Karpas-422 (cell line): ENCODE results near the gene CFAP99. TPM values are rescaled to one million over a fixed set of nuclear protein-coding genes. Genes with fewer than 3 reads are reported as not detected.
A peak's percentile ranks its signal among the peaks of the same experiment; 100 is the strongest.

Source experiments
- DNase-seq: peaks from one replicate; pipeline ENCODE4 v3.0.0-alpha.2; 2015
- H2AFZ ChIP-seq: fragments of 200-600 bp; sonication (generic); 2 replicates; pipeline ENCODE4 v1.6.1; 2014; ENCODE audit warnings: antibody characterized with exemption, low read length, mixed read lengths
- H3K27ac ChIP-seq: fragments of 200-600 bp; sonication (generic); 2 replicates; pipeline ENCODE4 v1.5.1; 2014; ENCODE audit warnings: mild to moderate bottlenecking, low read length, moderate library complexity
- H3K27me3 ChIP-seq: fragments of 200-600 bp; sonication (generic); 2 replicates; pipeline ENCODE4 v1.6.1; 2014; ENCODE audit warnings: low read length, mixed read lengths
- H3K36me3 ChIP-seq: fragments of 200-600 bp; sonication (generic); 2 replicates; pipeline ENCODE4 v1.6.1; 2014; ENCODE audit warnings: low read length, mixed read lengths; ENCODE audit not compliant: insufficient read depth
- H3K4me1 ChIP-seq: fragments of 200-600 bp; sonication (generic); 2 replicates; pipeline ENCODE4 v1.6.1; 2014; ENCODE audit warnings: mild to moderate bottlenecking, low read length, mixed read lengths
- H3K4me2 ChIP-seq: fragments of 200-600 bp; sonication (generic); 2 replicates; pipeline ENCODE4 v1.6.1; 2014; ENCODE audit warnings: low read length, low read depth, mild to moderate bottlenecking; ENCODE audit not compliant: poor library complexity, severe bottlenecking
- H3K4me3 ChIP-seq: fragments of 200-600 bp; sonication (generic); 2 replicates; pipeline ENCODE4 v1.5.1; 2014; ENCODE audit warnings: mild to moderate bottlenecking, antibody characterized with exemption, low read length, mixed read lengths
- H3K79me2 ChIP-seq: fragments of 200-600 bp; sonication (generic); 2 replicates; pipeline ENCODE4 v1.6.1; 2014; ENCODE audit warnings: mild to moderate bottlenecking, low read length, mixed read lengths
- H3K9ac ChIP-seq: fragments of 200-600 bp; sonication (generic); 2 replicates; pipeline ENCODE4 v1.6.0; 2014; ENCODE audit warnings: low read length
- H3K9me2 ChIP-seq: fragments of 200-600 bp; sonication (generic), shearing (Covaris generic); replicated peaks from 2 replicates; pipeline ENCODE4 v1.6.0; 2014; ENCODE audit warnings: mild to moderate bottlenecking, low read length, moderate library complexity; ENCODE audit not compliant: insufficient read depth
- H3K9me3 ChIP-seq: fragments of 300-700, 200-600 bp; sonication (generic); 2 replicates; pipeline ENCODE4 v1.6.1; 2014; ENCODE audit warnings: low read length, mixed read lengths
- H4K20me1 ChIP-seq: fragments of 200-600 bp; sonication (generic); 2 replicates; pipeline ENCODE4 v1.6.1; 2014; ENCODE audit warnings: mild to moderate bottlenecking, antibody characterized with exemption, low read length, low read depth; ENCODE audit not compliant: insufficient read depth
- total RNA-seq: library from RNA; depleted of rRNA; stranded (reverse); fragments of >200 nt; shearing (Covaris generic); gene quantifications from 2 replicates; pipeline ENCODE4 v1.2.3, GENCODE V29; 2014; ENCODE audit warnings: low replicate concordance

Gene CFAP99
- total RNA-seq, 1 experiment from 2014 or later, result 0.67 TPM

- Histone ChIP-seq H3K9me2 (no peaks in the 10 kb centered on the region), H3K4me2 (peak overlapping the region; percentile 45), H3K9ac (peak overlapping the region; percentile 32; the same call in 1 of the 2 replicates), H3K4me3 (peak overlapping the region; percentile 24; the same call in 1 of the 2 replicates), H3K4me1 (peaks cover 24% of the 10 kb centered on the region), H3K27ac (no peak overlapping the region), H3K9me3 (no peaks in the 10 kb centered on the region), H3K27me3 (no peaks in the 10 kb centered on the region), H4K20me1 (no peaks in the 10 kb centered on the region), H3K36me3 (no peaks in the 10 kb centered on the region), H2AFZ (peak overlapping the region; percentile 10; the same call in 1 of the 2 replicates), H3K79me2 (no peaks in the 10 kb centered on the region)
- DNase-seq, result no peak
Measured at GRCh38 chr4:2411786-2412510, 6.8 kb upstream of the CFAP99 start.

DNA sequence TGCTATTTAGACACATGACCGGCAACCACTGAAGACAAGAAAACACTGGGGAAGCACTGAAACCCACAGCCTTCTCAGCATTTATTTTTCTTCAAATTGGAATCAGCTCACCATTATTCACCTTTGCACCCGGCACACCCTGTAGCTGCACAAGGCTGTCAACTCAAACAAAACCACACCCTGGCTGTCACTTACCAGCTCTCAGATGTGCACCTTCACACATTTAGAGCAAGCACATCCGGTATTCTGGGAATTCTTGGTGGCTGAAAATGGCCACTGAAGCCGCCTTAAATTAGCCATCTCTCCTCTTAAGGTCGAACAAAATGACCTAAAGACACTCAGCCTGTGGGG lies 6.2 kb upstream of the CFAP99 start:
- Histone ChIP-seq H3K4me2 (peak overlapping the region; percentile 45), H3K9me3 (no peaks in the 10 kb centered on the region), H3K9ac (peak overlapping the region; percentile 32), H3K27me3 (no peaks in the 10 kb centered on the region), H2AFZ (peak overlapping the region; percentile 27; the same call in 1 of the 2 replicates), H3K27ac (no peak overlapping the region), H3K4me1 (peaks cover 24% of the 10 kb centered on the region), H3K9me2 (no peaks in the 10 kb centered on the region), H4K20me1 (no peaks in the 10 kb centered on the region), H3K4me3 (peak overlapping the region; percentile 24; the same call in 1 of the 2 replicates), H3K79me2 (no peaks in the 10 kb centered on the region), H3K36me3 (no peaks in the 10 kb centered on the region)
- DNase-seq, result no peak

GRCh38 chr4:2412885-2413716 lies 5.7 kb upstream of the CFAP99 start:
- H3K79me2 ChIP-seq, result no peaks in the 10 kb centered on the region
- peak overlapping the region; percentile 32 for H3K9ac ChIP-seq
- peak overlapping the region; percentile 24; the same call in 1 of the 2 replicates for H3K4me3 ChIP-seq
- peak; percentile 60 for DNase-seq
- H3K36me3 ChIP-seq, result no peaks in the 10 kb centered on the region
- no peaks in the 10 kb centered on the region for H3K9me2 ChIP-seq
- peak overlapping the region; percentile 45 for H3K4me2 ChIP-seq
- no peaks in the 10 kb centered on the region for H3K27me3 ChIP-seq
- peaks cover 24% of the 10 kb centered on the region for H3K4me1 ChIP-seq
- H4K20me1 ChIP-seq, result no peaks in the 10 kb centered on the region
- no peaks in the 10 kb centered on the region for H3K9me3 ChIP-seq
- H3K27ac ChIP-seq, result no peak overlapping the region
- peak overlapping the region; percentile 27; the same call in 1 of the 2 replicates for H2AFZ ChIP-seq

- Histone ChIP-seq H3K36me3 (no peaks in the 10 kb centered on the region), H2AFZ (no peak overlapping the region), H3K79me2 (no peaks in the 10 kb centered on the region)
Measured at GRCh38 chr4:2413821-2414610, 4.7 kb upstream of the CFAP99 start.

DNA sequence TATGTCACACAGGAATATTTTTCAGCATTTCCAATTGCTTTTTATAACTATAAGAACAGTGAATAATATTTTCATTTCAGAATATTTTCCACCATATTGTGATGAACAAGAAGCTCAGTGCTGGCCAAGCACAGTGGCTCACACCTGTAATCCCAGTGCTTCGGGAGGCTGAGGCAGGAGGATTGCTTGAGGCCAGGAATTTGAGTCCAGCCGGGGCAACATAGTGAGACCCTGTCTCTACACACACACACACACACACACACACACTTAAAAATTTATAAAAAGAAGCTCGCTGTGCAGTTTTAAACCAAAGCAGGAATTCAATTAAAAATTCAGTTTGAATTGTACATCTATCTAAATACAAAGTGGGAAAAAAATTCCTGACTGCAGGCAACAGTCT lies 3.5 kb upstream of the CFAP99 start:
- DNase-seq, result no peak
- Histone ChIP-seq H3K9me3 (no peaks in the 10 kb centered on the region), H3K4me3 (no peak overlapping the region), H3K9ac (no peak overlapping the region), H3K9me2 (no peaks in the 10 kb centered on the region), H3K79me2 (no peaks in the 10 kb centered on the region), H3K36me3 (no peaks in the 10 kb centered on the region), H3K27ac (no peak overlapping the region), H4K20me1 (no peaks in the 10 kb centered on the region), H2AFZ (no peak overlapping the region), H3K4me1 (peaks cover 33% of the 10 kb centered on the region), H3K4me2 (no peak overlapping the region), H3K27me3 (no peaks in the 10 kb centered on the region)

More at GRCh38 chr4:2413821-2414610, 4.7 kb upstream of the CFAP99 start:
- no peaks in the 10 kb centered on the region for H3K27me3 ChIP-seq
- no peaks in the 10 kb centered on the region for H3K9me2 ChIP-seq
- no peak overlapping the region for H3K4me3 ChIP-seq
- no peak overlapping the region for H3K9ac ChIP-seq
- DNase-seq, result no peak
- H3K4me2 ChIP-seq, result no peak overlapping the region
- no peaks in the 10 kb centered on the region for H3K9me3 ChIP-seq
- no peak overlapping the region for H3K27ac ChIP-seq
- H3K4me1 ChIP-seq, result peaks cover 27% of the 10 kb centered on the region
- H4K20me1 ChIP-seq, result no peaks in the 10 kb centered on the region

GRCh38 chr4:2415881-2416563 lies 2.7 kb upstream of the CFAP99 start:
- H4K20me1 ChIP-seq, result no peaks in the 10 kb centered on the region
- DNase-seq, result no peak
- no peaks in the 10 kb centered on the region for H3K9me2 ChIP-seq
- no peak overlapping the region for H2AFZ ChIP-seq
- no peak overlapping the region for H3K9ac ChIP-seq
- no peaks in the 10 kb centered on the region for H3K9me3 ChIP-seq
- H3K4me2 ChIP-seq, result no peak overlapping the region
- no peaks in the 10 kb centered on the region for H3K27me3 ChIP-seq
- no peak overlapping the region for H3K4me3 ChIP-seq
- peaks cover 33% of the 10 kb centered on the region for H3K4me1 ChIP-seq
- no peak overlapping the region for H3K27ac ChIP-seq
- H3K79me2 ChIP-seq, result no peaks in the 10 kb centered on the region
- no peaks in the 10 kb centered on the region for H3K36me3 ChIP-seq

DNA sequence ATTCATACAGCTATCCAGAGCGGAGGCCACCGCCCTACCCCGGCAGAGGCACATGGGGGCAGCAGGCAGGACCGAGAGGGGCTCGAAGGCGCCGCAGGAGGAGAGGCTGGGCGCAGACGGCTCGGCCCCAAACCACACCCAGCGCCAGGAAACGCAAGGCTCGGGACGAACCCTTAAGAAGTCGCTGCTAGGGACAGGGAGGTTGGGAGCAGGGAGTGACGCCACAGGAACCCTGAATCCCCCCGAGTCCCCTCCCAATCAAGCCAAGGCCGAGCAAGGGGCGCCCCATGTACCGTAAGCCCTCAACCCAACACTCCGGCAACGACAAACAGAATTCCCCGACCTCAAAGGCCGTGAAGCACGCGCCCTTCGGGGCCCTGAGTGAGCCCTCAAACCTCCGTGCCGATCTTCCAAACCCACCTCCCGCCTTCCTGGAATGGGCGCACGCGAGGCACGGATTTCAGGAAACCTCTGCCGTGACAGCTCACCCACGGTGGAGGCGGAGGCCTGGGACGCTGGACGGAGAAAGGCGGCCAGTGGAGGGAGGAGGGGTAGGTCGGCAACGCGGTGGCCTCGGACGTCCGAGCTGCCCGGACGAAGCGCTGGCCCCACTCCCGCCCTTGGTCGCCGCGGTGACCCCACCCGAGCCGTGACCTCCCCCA lies 2.1 kb upstream of the CFAP99 start:
- no peaks in the 10 kb centered on the region for H3K9me2 ChIP-seq
- H3K9ac ChIP-seq, result no peak overlapping the region
- H3K27me3 ChIP-seq, result no peaks in the 10 kb centered on the region
- H4K20me1 ChIP-seq, result no peaks in the 10 kb centered on the region
- H3K4me3 ChIP-seq, result no peak overlapping the region
- H3K9me3 ChIP-seq, result no peaks in the 10 kb centered on the region
- H3K27ac ChIP-seq, result no peak overlapping the region
- no peaks in the 10 kb centered on the region for H3K36me3 ChIP-seq
- no peak overlapping the region for H2AFZ ChIP-seq
- H3K79me2 ChIP-seq, result no peaks in the 10 kb centered on the region
- DNase-seq, result no peak
- peaks cover 29% of the 10 kb centered on the region for H3K4me1 ChIP-seq
- H3K4me2 ChIP-seq, result no peak overlapping the region
